HG03432 (cell line): ENCODE measurements around the gene MPDU1.
"Not testable (repeated sequence)": the region's sequence is repeated elsewhere in the genome, so short reads cannot be mapped to it uniquely, and the experiment has no call there.

Experiments
- ATAC-seq: cut with Tn5 transposase; IDR thresholded peaks from one replicate; pipeline ENCODE4 v1.9.1; 2021; ENCODE audit warnings: mild to moderate bottlenecking, moderate library complexity; ENCODE audit not compliant: unreplicated experiment

The MPDU1 gene

GRCh38 chr17:7613769-7614424 lies 30.2 kb downstream of the MPDU1 start:
- ATAC-seq = no peak

GRCh38 chr17:7614425-7615264 lies 31.0 kb downstream of the MPDU1 start, which contains the start of gene FXR2:
FXR2 (minus strand) TSS chr17:7614897; CDS start chr17:7614532, 365 bp downstream.
- peak; percentile 78 for ATAC-seq

DNA sequence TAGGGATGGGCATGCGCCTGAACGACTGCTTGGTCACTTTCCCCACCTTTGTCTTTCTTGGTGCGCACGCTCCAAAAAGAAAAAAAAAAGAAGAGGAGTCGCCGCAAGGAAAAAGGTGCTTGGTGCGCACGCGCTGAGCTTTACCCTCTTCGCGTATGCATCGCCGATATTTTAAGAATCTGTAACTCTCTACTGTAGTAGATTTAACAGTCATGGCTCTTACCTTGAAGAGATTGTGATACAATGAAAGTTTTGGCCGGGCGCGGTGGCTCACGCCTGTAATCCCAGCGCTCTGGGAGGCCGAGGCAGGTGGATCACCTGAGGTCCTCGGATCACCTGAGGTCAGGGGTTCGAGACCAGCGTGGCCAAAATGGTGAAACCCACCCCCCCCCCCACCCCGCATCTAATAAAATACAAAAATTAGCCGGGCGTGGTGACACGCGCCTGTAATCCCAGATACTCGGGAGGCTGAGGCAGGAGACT lies 31.7 kb downstream of the MPDU1 start:
- ATAC-seq = no peak

GRCh38 chr17:7618608-7619007 lies 35.0 kb downstream of the MPDU1 start:
- ATAC-seq = no peak

GRCh38 chr17:7620835-7621234 lies 37.2 kb downstream of the MPDU1 start:
- ATAC-seq = no peak

- ATAC-seq = no peak
Measured at GRCh38 chr17:7623661-7624060, 40.0 kb downstream of the MPDU1 start.

DNA sequence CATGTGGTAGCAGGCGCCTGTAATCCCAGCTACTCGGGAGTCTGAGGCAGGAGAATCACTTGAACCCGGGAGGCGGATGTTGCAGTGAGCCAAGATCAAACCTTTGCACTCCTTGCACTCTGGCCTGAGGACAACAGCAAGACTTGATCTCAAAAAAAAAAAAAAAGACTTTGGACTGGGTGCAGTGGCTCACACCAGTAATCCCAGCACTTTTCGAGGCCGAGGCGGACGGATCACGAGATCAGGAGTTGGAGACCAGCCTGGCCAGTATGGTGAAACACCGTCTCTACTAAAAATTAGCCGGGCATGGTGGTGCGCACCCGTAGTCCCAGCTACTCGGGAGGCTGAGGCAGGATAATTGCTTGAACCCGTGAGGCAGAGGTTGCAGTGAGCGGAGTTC lies 42.1 kb downstream of the MPDU1 start:
- ATAC-seq = not testable (repeated sequence)

DNA sequence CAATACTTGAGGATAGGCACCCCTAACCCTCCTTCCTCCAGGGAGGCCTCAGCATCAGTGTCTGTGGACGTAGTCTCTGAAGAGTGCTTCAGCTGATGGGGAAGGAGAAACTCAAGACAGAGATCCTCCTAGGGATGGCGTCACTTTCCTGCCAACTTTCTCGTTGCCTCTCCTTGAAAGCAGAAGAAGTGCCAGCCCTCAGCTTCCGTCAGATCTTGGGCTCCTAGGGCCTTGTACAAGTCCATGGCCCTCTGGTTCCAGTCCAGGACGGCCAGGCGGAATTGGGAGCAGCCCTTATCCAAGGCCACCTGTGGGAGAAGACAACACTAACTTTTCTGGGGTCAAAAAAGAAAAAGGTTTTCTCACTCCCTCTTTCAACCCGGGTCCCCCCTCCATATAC lies 42.7 kb downstream of the MPDU1 start:
- ATAC-seq = no peak

DNA sequence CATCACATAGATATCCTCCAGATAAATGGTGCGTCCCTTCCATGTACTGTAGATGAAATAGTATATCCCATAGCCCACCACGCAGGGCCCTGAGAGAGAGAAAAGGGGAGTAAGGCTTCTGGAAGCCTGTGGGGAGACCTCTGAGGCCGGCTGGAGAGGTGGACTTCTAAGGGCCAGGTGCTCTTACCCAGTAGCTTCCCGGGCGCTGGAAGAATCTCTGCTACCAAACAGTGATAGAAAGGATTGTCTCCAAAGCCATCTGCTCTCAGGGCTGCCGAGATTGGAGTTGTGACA lies 43.3 kb downstream of the MPDU1 start:
- ATAC-seq = peak; percentile 6

DNA sequence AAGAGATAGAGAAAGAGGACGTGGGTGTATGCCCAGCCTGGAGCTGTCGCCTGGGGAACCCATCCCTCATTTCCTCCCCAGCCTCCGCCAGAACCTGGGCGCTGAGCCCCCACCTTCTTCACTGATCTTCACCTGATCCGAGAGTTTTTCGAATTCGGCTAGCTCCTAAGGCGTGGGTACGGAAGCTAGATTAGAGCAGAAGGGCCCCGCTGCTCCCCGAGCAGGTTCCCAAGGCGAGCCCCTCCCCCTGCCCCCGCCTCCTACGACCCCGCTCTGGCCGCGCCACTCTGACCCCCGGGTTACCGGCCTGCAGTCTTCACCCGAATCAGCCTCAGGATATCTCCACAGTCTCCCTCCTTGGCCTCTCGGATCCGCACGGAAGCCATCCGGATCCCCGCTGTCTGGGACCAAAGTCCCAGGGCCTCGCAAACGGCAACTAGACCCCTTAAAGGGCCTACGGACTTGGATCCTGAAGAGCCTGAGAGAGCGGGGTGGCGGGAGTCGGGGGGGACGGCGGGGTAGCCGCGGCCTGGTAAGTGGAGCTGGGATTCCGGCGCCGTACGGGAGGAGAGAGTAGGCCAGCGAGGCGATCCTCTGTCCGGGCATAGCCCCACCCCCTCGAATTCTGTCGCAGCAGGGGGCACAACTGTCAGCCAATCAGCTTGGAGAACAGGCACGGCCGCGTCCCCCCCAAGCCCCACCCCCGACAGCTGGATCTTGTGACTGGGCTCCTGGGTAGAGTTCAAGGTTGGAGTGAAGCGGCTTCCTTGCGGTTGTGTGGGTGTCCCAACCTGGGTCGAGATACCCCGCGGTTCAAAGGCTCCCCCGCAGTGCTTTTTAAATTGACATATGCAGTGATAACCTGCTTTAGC lies 43.8 kb downstream of the MPDU1 start, which contains the start of gene SAT2:
Gene SAT2 (minus strand): TSS at position 572 of the 872 bp plus-strand sequence. CDS start 186 bp downstream, at position 386.
- peak; percentile 77 for ATAC-seq

GRCh38 chr17:7629939-7630571 lies 46.4 kb downstream of the MPDU1 start, which contains the start of gene SHBG:
SHBG (plus strand) TSS chr17:7630135; CDS start chr17:7630173, 38 bp downstream.
- ATAC-seq = no peak

DNA sequence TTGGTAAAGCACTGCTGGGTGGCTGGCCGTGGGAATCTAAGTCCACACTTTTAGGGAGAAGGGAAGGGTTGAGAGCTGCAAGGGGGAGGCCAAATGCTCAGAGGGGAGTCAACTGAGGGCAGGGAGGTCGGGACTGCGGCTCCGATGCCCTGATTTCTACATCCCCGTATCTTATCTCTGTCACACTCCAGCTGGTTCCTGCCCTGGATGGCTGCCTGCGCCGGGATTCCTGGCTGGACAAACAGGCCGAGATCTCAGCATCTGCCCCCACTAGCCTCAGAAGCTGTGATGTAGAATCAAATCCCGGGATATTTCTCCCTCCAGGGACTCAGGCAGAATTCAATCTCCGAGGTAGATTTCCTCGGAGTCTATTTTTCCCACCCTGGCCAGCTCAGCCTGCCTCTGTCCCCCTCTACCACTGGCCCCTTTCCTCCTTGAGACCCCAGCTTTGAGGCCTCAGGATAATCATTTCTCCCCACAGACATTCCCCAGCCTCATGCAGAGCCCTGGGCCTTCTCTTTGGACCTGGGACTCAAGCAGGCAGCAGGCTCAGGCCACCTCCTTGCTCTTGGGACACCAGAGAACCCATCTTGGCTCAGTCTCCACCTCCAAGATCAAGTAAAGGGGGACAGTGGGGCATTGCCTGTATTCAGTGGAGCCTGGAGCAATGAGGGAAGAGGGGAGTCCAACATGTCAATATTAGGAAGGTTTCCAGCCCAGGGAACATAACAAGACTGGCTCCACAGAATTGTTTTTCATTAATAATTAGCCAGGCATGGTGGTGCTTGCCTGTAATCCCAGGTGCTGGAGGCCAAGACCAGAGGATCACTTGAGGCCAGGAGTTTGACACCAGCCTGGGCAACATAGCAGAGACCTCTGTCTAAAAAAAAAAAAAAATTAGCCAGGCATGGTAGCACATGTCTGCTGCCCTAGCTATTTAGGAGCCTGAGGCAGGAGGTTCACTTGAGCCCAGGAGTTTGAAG lies 48.0 kb downstream of the MPDU1 start:
- ATAC-seq = no peak

- no peak for ATAC-seq
Measured at GRCh38 chr17:7632492-7632894, 48.8 kb downstream of the MPDU1 start.

DNA sequence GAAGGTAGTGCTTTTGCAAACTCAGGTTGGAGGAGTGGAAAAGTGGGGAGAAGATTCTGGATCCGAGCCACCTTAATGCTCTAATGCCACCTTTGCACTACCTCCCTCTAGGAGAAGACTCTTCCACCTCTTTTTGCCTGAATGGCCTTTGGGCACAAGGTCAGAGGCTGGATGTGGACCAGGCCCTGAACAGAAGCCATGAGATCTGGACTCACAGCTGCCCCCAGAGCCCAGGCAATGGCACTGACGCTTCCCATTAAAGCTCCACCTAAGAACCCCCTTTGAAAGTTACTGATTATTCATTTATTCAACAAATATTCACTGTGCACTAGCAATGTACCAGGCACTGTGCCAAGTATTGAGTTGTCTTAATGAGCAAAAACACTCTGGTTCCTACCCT lies 49.4 kb downstream of the MPDU1 start:
- ATAC-seq = no peak

DNA sequence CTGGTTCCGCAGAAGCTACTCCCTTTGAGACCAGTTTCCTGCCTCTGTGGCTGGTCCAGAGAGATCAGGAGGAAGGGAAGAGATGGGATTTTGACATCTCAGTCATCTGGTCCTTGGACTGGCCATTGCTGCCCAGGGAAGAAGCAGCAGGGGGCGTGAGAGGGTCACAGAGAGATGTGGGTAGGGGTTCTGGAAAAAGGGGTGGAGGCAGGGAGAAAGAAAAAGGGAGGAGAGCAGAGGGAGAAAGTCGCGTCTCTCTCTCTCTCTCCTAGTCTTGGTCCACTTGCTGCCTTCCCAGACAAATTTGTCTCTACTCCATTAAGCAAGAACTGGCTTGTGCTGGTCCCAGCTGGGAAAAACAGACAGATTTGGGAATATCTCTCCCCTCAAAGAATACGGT lies 50.7 kb downstream of the MPDU1 start:
- ATAC-seq = no peak

DNA sequence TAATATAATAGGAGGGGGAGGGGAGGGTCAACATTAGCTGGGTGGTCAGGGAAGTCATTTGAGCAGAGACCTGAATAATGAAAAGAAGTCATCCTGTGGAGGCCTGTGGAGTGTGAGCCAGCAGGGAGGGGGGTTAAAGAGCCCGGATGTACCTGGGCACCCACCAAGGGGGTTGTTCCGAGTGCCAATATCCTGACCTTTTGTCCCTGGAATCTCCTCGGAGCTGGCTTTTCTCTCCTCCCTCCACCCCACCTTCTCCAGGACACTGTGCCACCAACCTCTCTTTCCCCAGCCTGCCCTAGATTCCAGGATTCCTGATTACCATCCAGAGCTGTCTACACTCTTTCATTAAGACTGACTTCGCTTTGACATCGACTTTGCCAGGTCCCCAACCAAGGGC lies 52.5 kb downstream of the MPDU1 start:
- no peak for ATAC-seq
